Ovary (tissue), 9 donors: ENCODE results near the gene DCTN3. TPM values are rescaled to one million over a fixed set of nuclear protein-coding genes. Genes with fewer than 3 reads are reported as not detected.

Experiments used
- DNase-seq, 5 donors: peaks; one replicate each; pipeline ENCODE4 v3.0.0-alpha.2; 2019 to 2020
- H3K27ac ChIP-seq, 2 donors: fragments of 200-600 bp; one replicate each; pipeline versions ENCODE4 v1.5.1 to v1.8.0; 2019 to 2022
- H3K27me3 ChIP-seq: fragments of 200-600 bp; one replicate; pipeline ENCODE4 v1.8.0; 2022
- H3K36me3 ChIP-seq: fragments of 200-600 bp; sonication (generic); one replicate; pipeline ENCODE4 v1.5.1; 2019
- H3K4me1 ChIP-seq: one replicate; pipeline ENCODE4 v1.8.1; 2013; ENCODE audit warnings: mild to moderate bottlenecking, moderate library complexity; ENCODE audit not compliant: insufficient read depth
- H3K4me3 ChIP-seq: fragments of 200-600 bp; sonication (generic); one replicate; pipeline ENCODE4 v1.5.1; 2017
- H3K9me3 ChIP-seq, 2 donors: fragments of 200-600 bp in 1 of 2; sonication (generic) in 1 of 2; one replicate each; pipeline versions ENCODE4 v1.5.1 to v1.8.1; 2013 to 2019; ENCODE audit warnings: mild to moderate bottlenecking in 1 of 2, moderate library complexity in 1 of 2
- EP300 ChIP-seq: sonication (generic); formaldehyde crosslinking; IDR thresholded peaks from one replicate; pipeline ENCODE4 v1.6.1; 2017; ENCODE audit warnings: antibody characterized with exemption
- POLR2A ChIP-seq: fragments of 450-650 bp; IDR thresholded peaks from one replicate; pipeline ENCODE4 v1.6.1; 2017; ENCODE audit warnings: antibody characterized with exemption, mild to moderate bottlenecking, moderate library complexity
- WGBS, 3 donors: extraction: QIAGEN DNeasy Blood & Tissue Kit in 1 of 3; methylation state at CpG; one replicate each; pipeline versions ENCODE4 v1.1.5 to v1.1.7; 2013 to 2017; 5-methylcytosine and 5-hydroxymethylcytosine counted together
- intact Hi-C, 4 donors: fragments of 100-400 bp; cut with DNase I; formaldehyde crosslinking; loops; one replicate each; pipeline versions ENCODE4 v1.11.0 to v1.15.1; 2022 to 2023
- polyA plus RNA-seq, 2 donors: library from polyadenylated mRNA; stranded (reverse); fragments of 200-250 nt in 1 of 2; fragments of 350-450 nt in 1 of 2; fragmentation: Illumina TruSeq in 1 of 2; extraction: RNeasy Lipid Tissue Mini Kit (QIAGEN cat#74804) in 1 of 2; gene quantifications; one replicate each; pipeline ENCODE4 v1.2.3, GENCODE V29; 2013 to 2014
- total RNA-seq, 7 donors: library from RNA; depleted of rRNA in 2 of 7; stranded (reverse); fragments of >200 nt in 2 of 7; fragmentation: NEBNext Ultra II Directional in 3 of 7; extraction: Animal tissue kit (Norgen Biotek cat#: 25700) in 3 of 7; gene quantifications; one replicate each; pipeline versions ENCODE4 v1.1.0 to v1.2.4, GENCODE V29; 2016 to 2023
- TF ChIP-seq, protein P1 (sequence below), 3 donors: fragments of 450-650 bp in 2 of 3; fragments of 200-600 bp in 1 of 3; IDR thresholded peaks; one replicate each; pipeline versions ENCODE4 v1.5.1 to v1.8.0; 2016 to 2022; ENCODE audit warnings: antibody characterized with exemption in 3 of 3, mild to moderate bottlenecking in 1 of 3
- donor health status: DM: no; HTN: no; CAD: no; lungs with moderate emphysema.
- donor health status: DM: no; HTN: no; CAD: no.
- donor health status: Bipolar disorder and iron deficiency.
- donor health status: DM: yes; HTN: yes; CAD: no.
- donor health status: DM: no; HTN: no; CAD: no.
- donor health status: DM: yes; HTN: yes; CAD: no.

DCTN3 gene
- total and polyA plus RNA-seq, 9 donors = 56.4 to 106 (median 95.3) TPM

DNA sequence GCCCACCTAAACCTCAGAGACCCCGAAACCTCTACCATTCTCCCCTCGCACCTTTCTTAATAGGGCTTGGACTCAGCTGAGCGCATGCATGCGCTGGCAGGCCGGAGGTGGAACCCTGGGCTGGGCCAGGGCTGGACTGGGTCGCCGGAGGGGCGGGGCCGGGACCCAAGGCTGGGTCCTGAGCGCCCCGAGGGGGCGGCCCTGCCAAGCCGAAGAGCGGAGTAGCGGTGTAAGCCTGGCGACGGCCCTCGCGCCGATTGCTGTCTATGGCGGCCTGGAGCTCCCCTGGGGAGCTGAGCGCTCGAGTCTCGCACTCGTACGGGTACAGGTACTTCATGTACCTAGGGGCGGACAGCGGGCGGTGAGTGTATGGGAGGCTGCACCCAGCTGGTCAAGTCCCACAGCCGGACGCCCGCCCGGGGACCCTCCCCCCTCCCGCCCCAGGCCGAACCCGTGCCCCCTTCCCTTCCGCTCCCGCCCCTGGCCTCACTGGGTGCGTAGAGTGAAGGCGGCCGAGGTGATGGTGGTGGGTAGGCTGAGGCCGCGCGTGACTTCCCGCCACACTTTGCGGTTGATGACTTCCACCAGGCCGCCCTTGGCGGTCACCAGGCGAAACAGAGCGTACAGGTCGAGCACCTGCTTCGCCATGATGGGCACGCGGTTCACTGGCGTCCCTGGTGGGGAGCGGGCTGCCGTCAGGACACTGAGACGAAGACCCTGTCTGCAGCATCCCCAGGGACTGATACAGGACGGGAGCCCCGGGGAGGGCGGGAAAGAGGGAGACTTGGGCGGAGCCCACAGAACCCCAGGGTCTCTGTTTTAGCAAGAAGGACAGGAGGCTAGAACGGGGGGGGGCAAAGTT, 3.3 kb upstream of the DCTN3 start:
- no peak overlapping the region for H3K4me3 ChIP-seq
- H3K36me3 ChIP-seq = no peaks in the 10 kb centered on the region
- DNase-seq = no peak
- WGBS, 3 donors = 7 to 13% (median 10%) methylated on average over 44 to 63 of the region's 63 CpGs
- intact Hi-C loops = no loop called here
- peaks cover 7% of the 10 kb centered on the region for H3K4me1 ChIP-seq
- TF ChIP-seq, protein P1, sequence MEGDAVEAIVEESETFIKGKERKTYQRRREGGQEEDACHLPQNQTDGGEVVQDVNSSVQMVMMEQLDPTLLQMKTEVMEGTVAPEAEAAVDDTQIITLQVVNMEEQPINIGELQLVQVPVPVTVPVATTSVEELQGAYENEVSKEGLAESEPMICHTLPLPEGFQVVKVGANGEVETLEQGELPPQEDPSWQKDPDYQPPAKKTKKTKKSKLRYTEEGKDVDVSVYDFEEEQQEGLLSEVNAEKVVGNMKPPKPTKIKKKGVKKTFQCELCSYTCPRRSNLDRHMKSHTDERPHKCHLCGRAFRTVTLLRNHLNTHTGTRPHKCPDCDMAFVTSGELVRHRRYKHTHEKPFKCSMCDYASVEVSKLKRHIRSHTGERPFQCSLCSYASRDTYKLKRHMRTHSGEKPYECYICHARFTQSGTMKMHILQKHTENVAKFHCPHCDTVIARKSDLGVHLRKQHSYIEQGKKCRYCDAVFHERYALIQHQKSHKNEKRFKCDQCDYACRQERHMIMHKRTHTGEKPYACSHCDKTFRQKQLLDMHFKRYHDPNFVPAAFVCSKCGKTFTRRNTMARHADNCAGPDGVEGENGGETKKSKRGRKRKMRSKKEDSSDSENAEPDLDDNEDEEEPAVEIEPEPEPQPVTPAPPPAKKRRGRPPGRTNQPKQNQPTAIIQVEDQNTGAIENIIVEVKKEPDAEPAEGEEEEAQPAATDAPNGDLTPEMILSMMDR (IDR thresholded peaks at IDR 0.05) = no peak
- TF ChIP-seq POLR2A (no peak), EP300 (no peak)
- H3K9me3 ChIP-seq = no peaks in the 10 kb centered on the region
- H3K27me3 ChIP-seq = peaks cover 12% of the 10 kb centered on the region
- H3K27ac ChIP-seq = no peak overlapping the region

DNA sequence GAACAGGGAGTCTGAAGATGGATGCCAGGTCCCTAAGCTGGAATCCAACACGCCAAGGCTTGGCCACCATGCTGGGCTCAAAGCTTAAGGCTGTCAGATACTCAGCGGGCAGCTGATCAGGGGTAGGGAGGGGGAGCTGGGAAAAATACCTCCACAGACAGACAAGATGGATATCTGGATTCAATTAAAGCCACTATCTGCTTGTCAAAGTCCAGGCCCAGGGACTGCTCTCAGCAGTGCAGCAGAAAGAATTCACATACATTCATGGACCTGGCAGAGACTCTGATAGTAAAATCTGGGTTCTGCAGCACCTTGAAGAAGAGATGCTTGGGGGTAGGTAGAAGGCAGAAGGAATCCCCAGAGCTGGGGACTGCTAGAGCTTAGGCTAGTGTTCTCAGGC, 5.2 kb downstream of the DCTN3 start:
- intact Hi-C loops = no loop called here
- TF ChIP-seq, protein P1 (IDR thresholded peaks at IDR 0.05) = no peak
- TF ChIP-seq POLR2A = no peak
- no peak for TF ChIP-seq EP300
- WGBS, 3 donors = 81 to 90% (median 89%) methylated on average over 2 of the region's 2 CpGs
- H3K27ac ChIP-seq = no peak overlapping the region
- no peaks in the 10 kb centered on the region for H3K27me3 ChIP-seq
- H3K36me3 ChIP-seq = no peaks in the 10 kb centered on the region
- no peaks in the 10 kb centered on the region for H3K9me3 ChIP-seq
- DNase-seq = no peak
- H3K4me1 ChIP-seq = peaks cover 14% of the 10 kb centered on the region
- no peak overlapping the region for H3K4me3 ChIP-seq

DNA sequence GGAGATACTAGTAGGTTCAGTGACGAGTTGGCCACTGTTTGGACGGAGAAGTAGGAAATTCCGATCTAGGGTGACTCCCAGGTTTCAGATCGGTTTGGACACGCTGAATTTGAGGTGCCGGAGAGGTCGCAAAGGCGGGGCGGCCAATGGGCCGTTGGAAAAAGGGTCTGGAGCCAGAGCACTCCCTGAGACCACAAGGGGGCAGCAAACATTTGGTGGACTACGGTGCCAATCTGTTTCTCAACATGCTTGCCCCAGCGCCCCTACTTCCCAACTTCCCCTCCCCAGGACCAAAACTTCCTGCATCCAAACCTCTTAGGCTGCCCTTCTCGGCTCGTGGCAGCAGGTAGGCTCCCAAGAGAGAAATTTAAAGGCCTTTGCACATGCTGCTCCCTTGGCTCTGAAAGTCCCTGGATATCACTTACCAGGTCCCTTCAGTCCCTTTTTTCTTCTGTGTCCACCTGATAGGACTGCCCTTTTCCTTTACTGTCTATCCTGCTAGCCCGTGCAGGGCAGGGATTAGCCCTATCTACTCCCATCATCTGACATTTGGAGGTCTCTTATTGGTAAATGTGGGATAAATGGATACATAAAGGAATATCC, 7.4 kb downstream of the DCTN3 start:
- no peak for TF ChIP-seq POLR2A
- TF ChIP-seq, protein P1 (IDR thresholded peaks at IDR 0.05) = peak; percentile 64 to 80 (median 68)
- Histone ChIP-seq H3K4me1 (peaks cover 9% of the 10 kb centered on the region), H3K27ac (no peak overlapping the region), H3K27me3 (no peaks in the 10 kb centered on the region), H3K4me3 (peak overlapping the region; percentile 64), H3K9me3 (no peaks in the 10 kb centered on the region), H3K36me3 (no peaks in the 10 kb centered on the region)
- DNase-seq = peak; percentile 69 to 84 (median 79)
- intact Hi-C loops = no loop called here
- WGBS, 3 donors = 2 to 4% (median 3%) methylated on average over 15 of the region's 15 CpGs

DNA sequence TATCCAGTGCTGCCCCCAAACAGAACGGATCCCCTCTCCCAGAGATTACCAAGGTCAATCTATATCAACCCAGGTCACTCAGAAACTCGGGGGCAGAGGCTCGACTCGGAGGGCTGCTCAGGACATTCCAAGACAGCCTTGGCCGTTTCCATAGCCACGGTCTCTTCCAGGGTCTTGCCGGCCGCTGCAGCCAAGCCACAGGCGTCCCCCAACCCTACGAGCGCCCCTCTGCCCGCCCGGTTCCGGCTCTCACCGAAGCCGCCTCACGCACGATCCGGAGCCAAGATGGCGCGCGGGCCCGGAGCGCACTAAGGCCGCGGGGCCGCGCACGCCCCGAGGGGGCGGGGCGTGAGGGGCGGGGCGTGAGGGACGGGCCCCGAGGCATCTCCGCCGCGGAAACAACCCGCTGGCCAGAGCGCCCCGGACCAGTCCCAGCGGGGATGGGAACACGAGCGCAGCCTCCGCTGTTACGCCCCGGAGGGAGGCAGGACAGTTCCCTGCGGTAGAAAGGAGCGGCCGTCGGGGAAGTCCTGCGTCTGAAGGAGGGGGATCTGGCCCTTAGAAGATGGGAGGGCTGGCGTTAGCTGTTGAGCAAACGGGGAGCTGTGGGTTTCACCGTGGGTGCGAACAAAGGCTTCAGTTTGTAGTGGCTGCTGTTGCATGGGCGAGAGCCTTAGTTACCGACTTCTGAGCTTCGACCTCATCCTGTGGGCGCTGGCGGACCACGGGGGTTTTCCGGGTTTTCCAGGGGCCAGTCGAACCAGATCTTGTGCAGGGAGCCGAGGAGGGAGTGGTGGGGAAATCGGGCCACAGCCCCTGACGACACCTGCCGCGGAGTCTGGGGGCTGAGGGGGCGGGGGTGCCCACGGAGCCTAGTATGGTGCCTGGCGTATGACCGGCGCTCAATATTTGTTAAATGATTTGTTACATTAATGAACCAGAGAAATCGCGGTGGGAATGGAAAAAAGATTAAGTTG, 8.2 kb downstream of the DCTN3 start, which contains the start of gene RPP25L:
Gene RPP25L (minus strand): TSS at position 287 of the 977 bp plus-strand sequence. CDS start 801 bp downstream, outside the sequence.
- WGBS, 3 donors = 0 to 1% (median 1%) methylated on average over 51 to 77 of the region's 77 CpGs
- intact Hi-C loops = no loop called here
- peak within 1 kb of the TSS; percentile 64 for H3K4me3 ChIP-seq
- no peaks in the 10 kb centered on the region for H3K36me3 ChIP-seq
- peaks cover 9% of the 10 kb centered on the region for H3K4me1 ChIP-seq
- H3K27me3 ChIP-seq = no peaks in the 10 kb centered on the region
- H3K27ac ChIP-seq = peak within 1 kb of the TSS; percentile 61 to 82
- no peaks in the 10 kb centered on the region for H3K9me3 ChIP-seq
- peak; percentile 84 to 89 (median 87) for DNase-seq
- TF ChIP-seq, protein P1 (IDR thresholded peaks at IDR 0.05) = no peak
- TF ChIP-seq EP300 = no peak
- peak; percentile 76 for TF ChIP-seq POLR2A
